GM19467 (cell line): Measurements from ENCODE around the gene OR10G2.
"Not testable (repeated sequence)": the region's sequence is repeated elsewhere in the genome, so short reads cannot be mapped to it uniquely, and the experiment has no call there.

Experiments used
- ATAC-seq: cut with Tn5 transposase; IDR thresholded peaks from one replicate; pipeline ENCODE4 v1.9.1; 2021; ENCODE audit warnings: mild to moderate bottlenecking, moderate library complexity; ENCODE audit not compliant: unreplicated experiment

Gene OR10G2

GRCh38 chr14:21634840-21635239, at the start of gene OR10G2:
TSS of gene OR10G2 (minus strand) at chr14:21634940. CDS start at chr14:21634842, 98 bp downstream.
- no peak for ATAC-seq

GRCh38 chr14:21680072-21680471, 45.3 kb upstream of the OR10G2 start:
- no peak for ATAC-seq

GRCh38 chr14:21675566-21675965, 40.8 kb upstream of the OR10G2 start:
- ATAC-seq, result no peak

- ATAC-seq, result no peak
Observed at GRCh38 chr14:21673718-21674117, 39.0 kb upstream of the OR10G2 start, which contains the start of gene OR4E1. TSS of gene OR4E1 (minus strand) at chr14:21673818. CDS start at chr14:21670935, 2,883 bp downstream.

GRCh38 chr14:21672116-21672515, 37.4 kb upstream of the OR10G2 start:
- no peak for ATAC-seq

GRCh38 chr14:21671371-21671770, 36.6 kb upstream of the OR10G2 start:
- no peak for ATAC-seq

- no peak for ATAC-seq
Observed at GRCh38 chr14:21669284-21669683, 34.5 kb upstream of the OR10G2 start.

- ATAC-seq, result no peak
Observed at GRCh38 chr14:21668377-21668776, 33.6 kb upstream of the OR10G2 start.

GRCh38 chr14:21656980-21657379, 22.2 kb upstream of the OR10G2 start:
- ATAC-seq, result no peak

GRCh38 chr14:21654215-21654614, 19.5 kb upstream of the OR10G2 start:
- no peak for ATAC-seq

GRCh38 chr14:21653331-21653885, 18.7 kb upstream of the OR10G2 start, which contains the start of gene OR4E2:
TSS of gene OR4E2 (plus strand) at chr14:21653835. CDS start at chr14:21665083, 11,248 bp downstream.
- ATAC-seq, result no peak

GRCh38 chr14:21652209-21652808, 17.6 kb upstream of the OR10G2 start:
- no peak for ATAC-seq

GRCh38 chr14:21647380-21647779, 12.6 kb upstream of the OR10G2 start:
- no peak for ATAC-seq

GRCh38 chr14:21643407-21643806, 8.7 kb upstream of the OR10G2 start:
- no peak for ATAC-seq

GRCh38 chr14:21642683-21643082, 7.9 kb upstream of the OR10G2 start:
- no peak for ATAC-seq

GRCh38 chr14:21631084-21631483, 3.7 kb downstream of the OR10G2 start:
- ATAC-seq, result no peak

GRCh38 chr14:21630503-21630902, 4.2 kb downstream of the OR10G2 start:
- ATAC-seq, result not testable (repeated sequence)

- ATAC-seq, result no peak
Observed at GRCh38 chr14:21626491-21627230, 8.1 kb downstream of the OR10G2 start.

GRCh38 chr14:21617614-21618013, 17.1 kb downstream of the OR10G2 start:
- ATAC-seq, result no peak

- no peak for ATAC-seq
Observed at GRCh38 chr14:21614240-21614639, 20.5 kb downstream of the OR10G2 start.

GRCh38 chr14:21612324-21612723, 22.4 kb downstream of the OR10G2 start:
- no peak for ATAC-seq

- not testable (repeated sequence) for ATAC-seq
Observed at GRCh38 chr14:21602181-21602580, 32.6 kb downstream of the OR10G2 start.
